A549 (cell line): ENCODE data around the gene CAVIN1. TPM values are rescaled to one million over a fixed set of nuclear protein-coding genes. Genes with fewer than 3 reads are reported as not detected.

ENCODE experiments used
- ATAC-seq, 2 experiments: fragments of 200-7000 bp in 1 of 2; fragments of >200 bp in 1 of 2; cut with Nextera tagmentation in 1 of 2; cut with Tn5 transposase in 1 of 2; 3 replicates each; pipeline versions ENCODE4 v1.8.0 to v1.9.1; 2018 to 2020; ENCODE audit warnings: mild to moderate bottlenecking in 1 of 2, moderate library complexity in 1 of 2
- CTCF ChIA-PET: fragments of 300-600 bp; sonication (Branson Sonifier 250); formaldehyde crosslinking; extraction: SDS; loops from one replicate; lab custom pipeline; 2021; ENCODE audit warnings: antibody characterized with exemption, inconsistent platforms; lab: Yijun Ruan, JAX
- POLR2A ChIA-PET: fragments of 350-600 bp; formaldehyde crosslinking; extraction: SDS; loops from one replicate; lab custom pipeline; 2021; ENCODE audit warnings: antibody characterized with exemption, inconsistent platforms; lab: Yijun Ruan, JAX
- DNase-seq, 2 experiments: peaks; one replicate each; pipeline versions ENCODE4 v3.0.0 to v3.0.0-alpha.2; 2011 to 2016; ENCODE audit warnings: low read depth in 1 of 2, low spot score in 1 of 2
- FAIRE-seq: peaks from 2 replicates; lab custom pipeline; 2011; peaks lifted over from hg19 to GRCh38; lab: Jason Lieb, UNC
- H3K27ac ChIP-seq, 2 experiments: fragments of >200 bp; sonication (Bioruptor Twin); formaldehyde crosslinking; 3 replicates each; pipeline ENCODE4 v1.5.1; 2016 to 2017
- H3K4me1 ChIP-seq: fragments of >200 bp; sonication (Bioruptor Twin); formaldehyde crosslinking; 3 replicates; pipeline ENCODE4 v1.6.1; 2016
- H3K4me2 ChIP-seq: fragments of >200 bp; sonication (Bioruptor Twin); formaldehyde crosslinking; 3 replicates; pipeline ENCODE4 v1.6.1; 2016
- H3K4me3 ChIP-seq: fragments of >200 bp; sonication (Bioruptor Twin); formaldehyde crosslinking; 3 replicates; pipeline ENCODE4 v1.5.1; 2016
- H3K9me3 ChIP-seq: fragments of >200 bp; sonication (Bioruptor Twin); formaldehyde crosslinking; 3 replicates; pipeline ENCODE4 v1.6.1; 2016
- CBX8 ChIP-seq: fragments of 200-600 bp; sonication (generic); IDR thresholded peaks from 2 replicates; pipeline ENCODE4 v1.6.1; 2016
- CHD2 ChIP-seq: fragments of 150-350 bp; IDR thresholded peaks from 2 replicates; pipeline ENCODE4 v1.6.1; 2014; ENCODE audit warnings: low read length; ENCODE audit not compliant: partially characterized antibody
- CHD4 ChIP-seq: fragments of 200-600 bp; sonication (generic); IDR thresholded peaks from 2 replicates; pipeline ENCODE4 v1.6.1; 2016; ENCODE audit warnings: antibody characterized with exemption, mild to moderate bottlenecking, borderline replicate concordance
- EHMT2 ChIP-seq: fragments of 200-600 bp; sonication (generic); IDR thresholded peaks from 2 replicates; pipeline ENCODE4 v1.6.1; 2016; ENCODE audit warnings: antibody characterized with exemption, low read depth, mild to moderate bottlenecking, moderate library complexity
- ESRRA ChIP-seq: fragments of 150-350 bp; IDR thresholded peaks from 2 replicates; pipeline ENCODE4 v1.6.1; 2014; ENCODE audit warnings: mild to moderate bottlenecking, low read length, borderline replicate concordance
- FOXS1 ChIP-seq: fragments of 250-450 bp; sonication (Bioruptor Pico); IDR thresholded peaks from 2 replicates; pipeline ENCODE4 v1.5.0; 2020; ENCODE audit warnings: mild to moderate bottlenecking, moderate library complexity
- HOXB5 ChIP-seq: fragments of 250-450 bp; sonication (Bioruptor Pico); IDR thresholded peaks from 2 replicates; pipeline ENCODE4 v1.5.0; 2020; ENCODE audit warnings: mild to moderate bottlenecking, moderate library complexity
- JUN ChIP-seq, 2 experiments: fragments of >200 bp; sonication (Bioruptor Twin); formaldehyde crosslinking; IDR thresholded peaks; 2 replicates in 1 of 2; 3 replicates in 1 of 2; pipeline ENCODE4 v1.6.1; 2016 to 2017
- KDM5A ChIP-seq: fragments of 200-600 bp; sonication (generic); IDR thresholded peaks from 2 replicates; pipeline ENCODE4 v1.6.1; 2016; ENCODE audit warnings: antibody characterized with exemption, mild to moderate bottlenecking
- MAFK ChIP-seq: fragments of 450-650 bp; IDR thresholded peaks from 2 replicates; pipeline ENCODE4 v1.6.1; 2014; ENCODE audit not compliant: partially characterized antibody
- MAX ChIP-seq: IDR thresholded peaks from 2 replicates; pipeline ENCODE4 v1.6.1; 2012
- MAZ ChIP-seq: fragments of 150-350 bp; IDR thresholded peaks from 2 replicates; pipeline ENCODE4 v1.6.1; 2014; ENCODE audit warnings: antibody characterized with exemption, low read depth, low read length, borderline replicate concordance
- NPAS2 ChIP-seq: fragments of 250-450 bp; sonication (Bioruptor Pico); IDR thresholded peaks from 2 replicates; pipeline ENCODE4 v1.8.0; 2022; ENCODE audit warnings: mild to moderate bottlenecking, moderate library complexity, borderline replicate concordance
- PBX3 ChIP-seq: IDR thresholded peaks from 2 replicates; pipeline ENCODE4 v1.6.1; 2012
- POLR2A ChIP-seq: IDR thresholded peaks from 2 replicates; pipeline ENCODE4 v1.6.1; 2012; ENCODE audit warnings: mild to moderate bottlenecking, low read length
- RCOR1 ChIP-seq: fragments of 150-350 bp; IDR thresholded peaks from 2 replicates; pipeline ENCODE4 v1.6.1; 2014; ENCODE audit warnings: antibody characterized with exemption, low read length, low read depth
- REST ChIP-seq: fragments of 200-600 bp; sonication (generic); IDR thresholded peaks from 2 replicates; pipeline ENCODE4 v1.6.1; 2016; ENCODE audit warnings: antibody characterized with exemption, mild to moderate bottlenecking, moderate library complexity
- RFX5 ChIP-seq: fragments of 450-650 bp; IDR thresholded peaks from 2 replicates; pipeline ENCODE4 v1.7.1; 2014; ENCODE audit warnings: antibody characterized with exemption, mild to moderate bottlenecking, moderate library complexity
- SMC3 ChIP-seq: fragments of >200 bp; sonication (Bioruptor Twin); formaldehyde crosslinking; IDR thresholded peaks from 3 replicates; pipeline ENCODE4 v1.6.1; 2018; ENCODE audit warnings: inconsistent platforms
- SREBF2 ChIP-seq: fragments of 450-650 bp; IDR thresholded peaks from 2 replicates; pipeline ENCODE4 v1.6.1; 2014; ENCODE audit warnings: mild to moderate bottlenecking, moderate library complexity
- TP53 ChIP-seq: fragments of 250-450 bp; sonication (Bioruptor Pico); IDR thresholded peaks from 2 replicates; pipeline ENCODE4 v1.5.0; 2021; ENCODE audit warnings: mild to moderate bottlenecking, moderate library complexity
- ZC3H11A ChIP-seq: fragments of 450-650 bp; IDR thresholded peaks from 2 replicates; pipeline ENCODE4 v1.6.1; 2014; ENCODE audit warnings: antibody characterized with exemption, mild to moderate bottlenecking
- ZSCAN20 ChIP-seq: fragments of 250-450 bp; sonication (Bioruptor Pico); IDR thresholded peaks from 2 replicates; pipeline ENCODE4 v1.8.0; 2022; ENCODE audit warnings: mild to moderate bottlenecking, moderate library complexity
- WGBS: methylation state at CpG from one replicate; pipeline ENCODE4 v1.1.6; 2017; ENCODE audit errors: missing lambda C conversion rate; 5-methylcytosine and 5-hydroxymethylcytosine counted together
- polyA plus RNA-seq, 4 experiments: library from polyadenylated mRNA; depleted of rRNA in 3 of 4; stranded (reverse); fragments of >200 nt; fragmentation: RNase III in 1 of 4; extraction: RNeasy Plus Mini Kit Qiagen cat#74134 plus additional on column Dnase treatment in 1 of 4; gene quantifications; 2 replicates in 3 of 4; 3 replicates in 1 of 4; pipeline ENCODE4 v1.2.3, GENCODE V29; 2011 to 2017
- TF ChIP-seq, protein P1 (sequence below): fragments of 150-350 bp; IDR thresholded peaks from 2 replicates; pipeline ENCODE4 v1.6.1; 2014; ENCODE audit warnings: low read depth, mild to moderate bottlenecking, low read length

CAVIN1 gene
- polyA plus RNA-seq, 2 of the 4 experiments (the other 2 are of a cell fraction), result 101 to 371 TPM

- TF ChIP-seq REST (no peak), SMC3 (peak; percentile 51), JUN (IDR thresholded peaks at IDR 0.05) (peak; percentile 40 to 96; a peak in 4 of 5 replicates), SREBF2 (no peak), MAZ (0 out of 2 replicates have a peak, but pooled peaks have one; percentile 53), POLR2A (peak; percentile 81), CHD4 (no peak), CBX8 (no peak), PBX3 (peak; percentile 91), MAX (peak; percentile 100), RCOR1 (peak; percentile 83; the same call in 1 of the 2 replicates), RFX5 (peak; percentile 74), ZSCAN20 (0 out of 2 replicates have a peak, but pooled peaks have one; percentile 19), KDM5A (peak; percentile 99), FOXS1 (CRISPR knock-in tag) (peak; percentile 80; the same call in 1 of the 2 replicates), EHMT2 (no peak), ESRRA (0 out of 2 replicates have a peak, but pooled peaks have one; percentile 47), HOXB5 (CRISPR knock-in tag) (peak; percentile 94), ZC3H11A (no peak)
Observed at GRCh38 chr17:42388381-42389134, 34.5 kb downstream of the CAVIN1 start, which contains the start of gene STAT3 (continued).

DNA sequence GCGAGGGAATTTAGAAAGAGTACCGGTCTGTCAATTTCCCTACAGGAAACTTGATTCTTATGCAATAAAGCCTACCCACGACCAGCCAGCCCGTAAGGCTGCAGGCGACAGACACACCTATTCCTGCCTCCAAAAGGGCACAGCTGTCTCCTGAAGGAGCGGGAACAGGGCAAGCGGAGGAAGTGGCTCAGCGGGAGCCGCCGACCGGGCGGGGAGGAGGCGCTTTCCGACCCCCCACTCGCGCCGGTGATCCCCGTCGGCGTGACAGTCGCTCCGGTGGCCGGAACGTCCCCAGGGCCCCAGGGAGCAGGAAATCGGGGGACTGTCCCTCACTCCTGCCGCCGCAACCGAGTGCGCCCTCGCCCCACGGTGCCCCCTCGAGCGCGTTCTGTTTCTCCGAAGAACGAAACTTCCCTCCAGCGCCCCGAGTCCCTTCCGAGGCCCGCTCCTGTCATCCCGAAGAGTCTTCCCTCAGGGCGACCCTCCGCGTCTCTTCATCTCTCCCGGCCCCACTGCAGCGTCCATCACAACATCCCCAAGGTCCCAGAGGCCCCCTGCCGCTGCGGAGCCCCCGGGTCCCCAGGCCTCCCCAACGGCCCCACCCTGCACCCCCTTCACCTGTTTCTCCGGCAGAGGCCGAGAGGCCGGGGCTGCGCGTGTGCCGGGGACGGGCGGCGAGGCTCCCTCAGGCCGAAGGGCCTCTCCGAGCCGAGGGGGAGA, 35.2 kb downstream of the CAVIN1 start:
- H3K27ac ChIP-seq, result peak overlapping the region; percentile 94 to 96
- H3K9me3 ChIP-seq, result no peaks in the 10 kb centered on the region
- H3K4me1 ChIP-seq, result peaks cover 27% of the 10 kb centered on the region
- peak; percentile 37 to 44 for ATAC-seq
- ChIA-PET POLR2A (interaction anchor here (0.6 to 2.0 kb wide), 20 partner anchors 9 to 581 kb away, joined by 3 to 27 read pairs (median 5); partner anchors contain the start of genes CAVIN1 and NAGLU), CTCF (interaction anchor here (0.8 to 33.2 kb wide), 17 partner anchors 9 to 253 kb away, joined by 3 to 1360 read pairs (median 5); partner anchors contain the start of gene KCNH4)
- H3K4me3 ChIP-seq, result peak overlapping the region; percentile 88
- no peak for DNase-seq
- under 1% methylated on average over 37 of the region's 62 CpGs for WGBS
- peak overlapping the region; percentile 96 for H3K4me2 ChIP-seq
- no peak for FAIRE-seq
- TF ChIP-seq CHD2 (no peak), NPAS2 (CRISPR knock-in tag) (no peak), CBX8 (no peak), MAFK (no peak), REST (no peak), TP53 (CRISPR knock-in tag) (no peak), POLR2A (no peak), MAX (0 out of 2 replicates have a peak, but pooled peaks have one; percentile 17), KDM5A (no peak)
- TF ChIP-seq, protein P1, sequence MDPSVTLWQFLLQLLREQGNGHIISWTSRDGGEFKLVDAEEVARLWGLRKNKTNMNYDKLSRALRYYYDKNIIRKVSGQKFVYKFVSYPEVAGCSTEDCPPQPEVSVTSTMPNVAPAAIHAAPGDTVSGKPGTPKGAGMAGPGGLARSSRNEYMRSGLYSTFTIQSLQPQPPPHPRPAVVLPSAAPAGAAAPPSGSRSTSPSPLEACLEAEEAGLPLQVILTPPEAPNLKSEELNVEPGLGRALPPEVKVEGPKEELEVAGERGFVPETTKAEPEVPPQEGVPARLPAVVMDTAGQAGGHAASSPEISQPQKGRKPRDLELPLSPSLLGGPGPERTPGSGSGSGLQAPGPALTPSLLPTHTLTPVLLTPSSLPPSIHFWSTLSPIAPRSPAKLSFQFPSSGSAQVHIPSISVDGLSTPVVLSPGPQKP, result no peak
